ENCODE measurements around the gene ABHD16B.

DNA sequence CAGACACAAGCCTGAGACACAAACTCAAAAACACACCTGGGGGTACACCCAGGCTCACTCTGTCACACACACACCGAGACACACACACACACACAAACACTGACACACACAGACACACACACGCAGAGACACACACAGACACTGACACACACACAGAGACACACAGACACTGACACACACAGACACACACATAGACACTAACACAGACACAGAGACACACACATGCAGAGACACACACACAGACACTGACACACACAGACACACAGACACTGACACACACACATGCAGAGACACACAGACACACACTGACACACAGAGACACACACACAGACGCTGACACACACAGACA is 14.4 kb upstream of the ABHD16B start:
- TF ChIP-seq, protein P1, sequence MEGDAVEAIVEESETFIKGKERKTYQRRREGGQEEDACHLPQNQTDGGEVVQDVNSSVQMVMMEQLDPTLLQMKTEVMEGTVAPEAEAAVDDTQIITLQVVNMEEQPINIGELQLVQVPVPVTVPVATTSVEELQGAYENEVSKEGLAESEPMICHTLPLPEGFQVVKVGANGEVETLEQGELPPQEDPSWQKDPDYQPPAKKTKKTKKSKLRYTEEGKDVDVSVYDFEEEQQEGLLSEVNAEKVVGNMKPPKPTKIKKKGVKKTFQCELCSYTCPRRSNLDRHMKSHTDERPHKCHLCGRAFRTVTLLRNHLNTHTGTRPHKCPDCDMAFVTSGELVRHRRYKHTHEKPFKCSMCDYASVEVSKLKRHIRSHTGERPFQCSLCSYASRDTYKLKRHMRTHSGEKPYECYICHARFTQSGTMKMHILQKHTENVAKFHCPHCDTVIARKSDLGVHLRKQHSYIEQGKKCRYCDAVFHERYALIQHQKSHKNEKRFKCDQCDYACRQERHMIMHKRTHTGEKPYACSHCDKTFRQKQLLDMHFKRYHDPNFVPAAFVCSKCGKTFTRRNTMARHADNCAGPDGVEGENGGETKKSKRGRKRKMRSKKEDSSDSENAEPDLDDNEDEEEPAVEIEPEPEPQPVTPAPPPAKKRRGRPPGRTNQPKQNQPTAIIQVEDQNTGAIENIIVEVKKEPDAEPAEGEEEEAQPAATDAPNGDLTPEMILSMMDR (IDR thresholded peaks at IDR 0.05), result no peak
- TF ChIP-seq POLR2A (IDR thresholded peaks at IDR 0.05), result no peak

All from Peyer's patch (tissue), 4 donors.